Sigmoid colon (tissue), 7 donors: ENCODE measurements around the gene YIPF1. TPM values are rescaled to one million over a fixed set of nuclear protein-coding genes. Genes with fewer than 3 reads are reported as not detected.

Experiments used
- DNase-seq: peaks from one replicate; pipeline ENCODE4 v3.0.0-alpha.2; 2019
- H3K27ac ChIP-seq, 4 donors: fragments of 200-600 bp; sonication (generic); one replicate each; pipeline ENCODE4 v1.5.1; 2016 to 2019; ENCODE audit warnings: mild to moderate bottlenecking in 1 of 4
- H3K27me3 ChIP-seq, 3 donors: fragments of 200-600 bp; sonication (generic); one replicate each; pipeline ENCODE4 v1.5.1; 2019; ENCODE audit warnings: mild to moderate bottlenecking in 1 of 3
- H3K36me3 ChIP-seq, 4 donors: fragments of 200-600 bp; sonication (generic); one replicate each; pipeline ENCODE4 v1.5.1; 2016 to 2019
- H3K4me1 ChIP-seq, 4 donors: fragments of 200-600 bp; sonication (generic); one replicate each; pipeline ENCODE4 v1.5.1; 2017 to 2019
- H3K4me3 ChIP-seq, 4 donors: fragments of 200-600 bp; sonication (generic); one replicate each; pipeline ENCODE4 v1.5.1; 2017 to 2019; ENCODE audit warnings: mild to moderate bottlenecking in 2 of 4, moderate library complexity in 1 of 4
- H3K9me3 ChIP-seq, 4 donors: fragments of 200-600 bp in 3 of 4; sonication (generic) in 3 of 4; one replicate each; pipeline versions ENCODE4 v1.5.1 to v1.6.1; 2013 to 2019
- CTCF ChIP-seq, 4 experiments: fragments of 450-650 bp in 3 of 4; fragments of 200-600 bp in 1 of 4; IDR thresholded peaks; one replicate each; pipeline ENCODE4 v1.5.1; 2016 to 2019; ENCODE audit warnings: antibody characterized with exemption in 4 of 4, mild to moderate bottlenecking in 3 of 4, moderate library complexity in 2 of 4
- EP300 ChIP-seq, 4 donors: sonication (generic); formaldehyde crosslinking; IDR thresholded peaks; one replicate each; pipeline ENCODE4 v1.6.1; 2017; ENCODE audit warnings: antibody characterized with exemption in 4 of 4
- POLR2A ChIP-seq, 2 donors: fragments of 450-650 bp; IDR thresholded peaks; one replicate each; pipeline ENCODE4 v1.6.1; 2016; ENCODE audit warnings: antibody characterized with exemption in 2 of 2, mild to moderate bottlenecking in 2 of 2, moderate library complexity in 2 of 2
- POLR2AphosphoS5 ChIP-seq, 4 donors: sonication (generic); formaldehyde crosslinking; IDR thresholded peaks; one replicate each; pipeline ENCODE4 v1.6.1; 2017; ENCODE audit warnings: antibody characterized with exemption in 4 of 4
- WGBS, 2 donors: extraction: QIAGEN DNeasy Blood & Tissue Kit; methylation state at CpG; one replicate each; pipeline ENCODE4 v1.1.7; 2013; 5-methylcytosine and 5-hydroxymethylcytosine counted together
- intact Hi-C: fragments of 100-400 bp; cut with DNase I; formaldehyde crosslinking; loops from one replicate; pipeline ENCODE4 v1.15.1; 2023
- polyA plus RNA-seq, 3 donors: library from polyadenylated mRNA; stranded (reverse); fragments of 200-250 nt; gene quantifications; one replicate each; pipeline ENCODE4 v1.2.3, GENCODE V29; 2013
- total RNA-seq, 4 donors: library from RNA; depleted of rRNA; stranded (reverse); fragments of >200 nt; gene quantifications; one replicate each; pipeline ENCODE4 v1.1.0, GENCODE V29; 2016
- donor health status: healthy with polysubstance abuse.
- donor health status: Bipolar disorder and iron deficiency.
- donor health status: healthy.

YIPF1 gene
- total and polyA plus RNA-seq, 7 donors, result 13.3 to 28.0 (median 23.3) TPM

- intact Hi-C loops, result no loop called here
Observed at GRCh38 chr1:53850082-53850673, 39.4 kb downstream of the YIPF1 start.

GRCh38 chr1:53847980-53848379, 41.6 kb downstream of the YIPF1 start:
- Histone ChIP-seq H3K27ac (no peak overlapping the region), H3K4me1 (no peaks in the 10 kb centered on the region), H3K4me3 (no peak overlapping the region), H3K27me3 (no peaks in the 10 kb centered on the region), H3K9me3 (peaks cover 0 to under 1% (median 0%) of the 10 kb centered on the region in 4 donors), H3K36me3 (peaks cover 0 to 16% (median 7%) of the 10 kb centered on the region in 4 donors)
- WGBS, 2 donors, result 91 to 96% methylated on average over 6 of the region's 6 CpGs
- TF ChIP-seq POLR2AphosphoS5 (IDR thresholded peaks at IDR 0.05), result no peak
- TF ChIP-seq EP300 (IDR thresholded peaks at IDR 0.05), result no peak
- TF ChIP-seq CTCF (IDR thresholded peaks at IDR 0.05), result no peak
- no peak for TF ChIP-seq POLR2A (IDR thresholded peaks at IDR 0.05)
- intact Hi-C loops, result no loop called here
- no peak for DNase-seq

More at GRCh38 chr1:53850082-53850673, 39.4 kb downstream of the YIPF1 start:
- H3K9me3 ChIP-seq, result no peaks in the 10 kb centered on the region
- H3K4me1 ChIP-seq, result no peaks in the 10 kb centered on the region
- TF ChIP-seq EP300 (IDR thresholded peaks at IDR 0.05) (no peak), POLR2A (IDR thresholded peaks at IDR 0.05) (no peak), POLR2AphosphoS5 (IDR thresholded peaks at IDR 0.05) (no peak), CTCF (IDR thresholded peaks at IDR 0.05) (no peak)
- no peaks in the 10 kb centered on the region for H3K27me3 ChIP-seq
- H3K27ac ChIP-seq, result no peak overlapping the region
- H3K4me3 ChIP-seq, result no peak overlapping the region
- WGBS, 2 donors, result 88 to 93% methylated on average over 7 of the region's 7 CpGs
- DNase-seq, result no peak
- H3K36me3 ChIP-seq, result peaks cover 0 to 38% (median 20%) of the 10 kb centered on the region in 4 donors

GRCh38 chr1:53842347-53842746, 47.2 kb downstream of the YIPF1 start:
- WGBS, 2 donors, result 88 to 92% methylated on average over 3 of the region's 3 CpGs
- H3K36me3 ChIP-seq, result no peaks in the 10 kb centered on the region
- intact Hi-C loops, result no loop called here
- TF ChIP-seq POLR2AphosphoS5 (IDR thresholded peaks at IDR 0.05) (no peak), EP300 (IDR thresholded peaks at IDR 0.05) (no peak), CTCF (IDR thresholded peaks at IDR 0.05) (no peak), POLR2A (IDR thresholded peaks at IDR 0.05) (no peak)
- H3K4me1 ChIP-seq, result peaks cover 0 to 8% (median 3%) of the 10 kb centered on the region in 4 donors
- H3K27ac ChIP-seq, result no peak overlapping the region
- H3K4me3 ChIP-seq, result no peak overlapping the region
- H3K9me3 ChIP-seq, result peaks cover 0 to 7% (median 3%) of the 10 kb centered on the region in 4 donors
- DNase-seq, result no peak
- H3K27me3 ChIP-seq, result no peaks in the 10 kb centered on the region

- H3K4me3 ChIP-seq, result peak overlapping the region in 3 of 4 donors; percentile 84 to 93 (median 91)
- DNase-seq, result no peak
- H3K27ac ChIP-seq, result peak overlapping the region; percentile 91 to 96 (median 93)
- H3K27me3 ChIP-seq, result no peaks in the 10 kb centered on the region
- 7 to 20% methylated on average over 2 of the region's 2 CpGs for WGBS, 2 donors
- peaks cover 0 to 18% (median 11%) of the 10 kb centered on the region in 4 donors for H3K4me1 ChIP-seq
- H3K9me3 ChIP-seq, result peaks cover 0 to 7% (median 3%) of the 10 kb centered on the region in 4 donors
- intact Hi-C loops, result loop anchor here (2.0 to 5.0 kb wide), 3 partner anchors 49 to 214 kb away; partner anchors contain the start of genes IFT25, LRRC42, TCEANC2 and TMEM59
- no peaks in the 10 kb centered on the region for H3K36me3 ChIP-seq
- TF ChIP-seq POLR2AphosphoS5 (IDR thresholded peaks at IDR 0.05) (no peak), EP300 (IDR thresholded peaks at IDR 0.05) (no peak), POLR2A (IDR thresholded peaks at IDR 0.05) (no peak), CTCF (IDR thresholded peaks at IDR 0.05) (no peak)
Observed at GRCh38 chr1:53838654-53838974, 51.0 kb downstream of the YIPF1 start.
